ENCODE data around the gene BTBD10. TPM values are rescaled to one million over a fixed set of nuclear protein-coding genes. Genes with fewer than 3 reads are reported as not detected.

BTBD10 gene
- total RNA-seq, 1 donor from 2014 or later = 91.3 TPM

GRCh38 chr11:13473013-13473722, 10.1 kb upstream of the BTBD10 start:
- no peaks in the 10 kb centered on the region for H3K36me3 ChIP-seq (ENCODE audit: control insufficient read depth in 3 of 3, insufficient read depth in 3 of 3, low read length in 3 of 3)
- H3K9ac ChIP-seq (ENCODE audit: low read depth in 1 of 3, low read length in 3 of 3) = no peak overlapping the region
- H3K9me3 ChIP-seq (ENCODE audit: control insufficient read depth in 3 of 3, low read length in 3 of 3) = no peaks in the 10 kb centered on the region
- H3K4me1 ChIP-seq (ENCODE audit: control insufficient read depth in 3 of 3, insufficient read depth in 3 of 3, low read length in 3 of 3) = no peaks in the 10 kb centered on the region
- no peak overlapping the region for H3K4me3 ChIP-seq (ENCODE audit: low read length in 3 of 3)
- H3K27me3 ChIP-seq (ENCODE audit: control insufficient read depth in 3 of 3, insufficient read depth in 3 of 3, low read length in 3 of 3) = peaks cover 0 to 4% (median 0%) of the 10 kb centered on the region in 3 donors
- no peak overlapping the region for H3K27ac ChIP-seq (ENCODE audit: low read depth, low read length)

- H3K9ac ChIP-seq (ENCODE audit: low read depth in 1 of 3, low read length in 3 of 3) = no peak overlapping the region
- peaks cover 2 to 4% (median 2%) of the 10 kb centered on the region in 3 donors for H3K4me1 ChIP-seq (ENCODE audit: control insufficient read depth in 3 of 3, insufficient read depth in 3 of 3, low read length in 3 of 3)
- H3K27ac ChIP-seq (ENCODE audit: low read depth, low read length) = no peak overlapping the region
- no peak overlapping the region for H3K4me3 ChIP-seq (ENCODE audit: low read length in 3 of 3)
- no peaks in the 10 kb centered on the region for H3K9me3 ChIP-seq (ENCODE audit: control insufficient read depth in 3 of 3, low read length in 3 of 3)
- H3K27me3 ChIP-seq (ENCODE audit: control insufficient read depth in 3 of 3, insufficient read depth in 3 of 3, low read length in 3 of 3) = peaks cover 0 to 4% (median 0%) of the 10 kb centered on the region in 3 donors
- H3K36me3 ChIP-seq (ENCODE audit: control insufficient read depth in 3 of 3, insufficient read depth in 3 of 3, low read length in 3 of 3) = no peaks in the 10 kb centered on the region
Measured at GRCh38 chr11:13468750-13469149, 5.7 kb upstream of the BTBD10 start.

- H3K9ac ChIP-seq (ENCODE audit: low read depth in 1 of 3, low read length in 3 of 3) = peak overlapping the region in 2 of 3 donors; percentile 18 to 58
- peaks cover 10 to 14% (median 12%) of the 10 kb centered on the region in 3 donors for H3K4me1 ChIP-seq (ENCODE audit: control insufficient read depth in 3 of 3, insufficient read depth in 3 of 3, low read length in 3 of 3)
- H3K9me3 ChIP-seq (ENCODE audit: control insufficient read depth in 3 of 3, low read length in 3 of 3) = no peaks in the 10 kb centered on the region
- H3K27me3 ChIP-seq (ENCODE audit: control insufficient read depth in 3 of 3, insufficient read depth in 3 of 3, low read length in 3 of 3) = peaks cover 0 to 4% (median 0%) of the 10 kb centered on the region in 3 donors
- H3K4me3 ChIP-seq (ENCODE audit: low read length in 3 of 3) = peak overlapping the region in 1 of 3 donors; percentile 38
- H3K36me3 ChIP-seq (ENCODE audit: control insufficient read depth in 3 of 3, insufficient read depth in 3 of 3, low read length in 3 of 3) = no peaks in the 10 kb centered on the region
- H3K27ac ChIP-seq (ENCODE audit: low read depth, low read length) = no peak overlapping the region
Measured at GRCh38 chr11:13465909-13466371, 2.9 kb upstream of the BTBD10 start.

- no peaks in the 10 kb centered on the region for H3K36me3 ChIP-seq (ENCODE audit: control insufficient read depth in 3 of 3, insufficient read depth in 3 of 3, low read length in 3 of 3)
- H3K4me3 ChIP-seq (ENCODE audit: low read length in 3 of 3) = peak overlapping the region; percentile 90 to 98 (median 93)
- H3K27me3 ChIP-seq (ENCODE audit: control insufficient read depth in 3 of 3, insufficient read depth in 3 of 3, low read length in 3 of 3) = no peaks in the 10 kb centered on the region
- no peaks in the 10 kb centered on the region for H3K9me3 ChIP-seq (ENCODE audit: control insufficient read depth in 3 of 3, low read length in 3 of 3)
- H3K27ac ChIP-seq (ENCODE audit: low read depth, low read length) = peak overlapping the region; percentile 82
- H3K4me1 ChIP-seq (ENCODE audit: control insufficient read depth in 3 of 3, insufficient read depth in 3 of 3, low read length in 3 of 3) = peaks cover 10 to 14% (median 12%) of the 10 kb centered on the region in 3 donors
- peak overlapping the region; percentile 86 to 90 (median 90) for H3K9ac ChIP-seq (ENCODE audit: low read depth in 1 of 3, low read length in 3 of 3)
Measured at GRCh38 chr11:13463779-13464290, 813 bp upstream of the BTBD10 start.

GRCh38 chr11:13462311-13462900, 616 bp downstream of the BTBD10 start:
- no peaks in the 10 kb centered on the region for H3K27me3 ChIP-seq (ENCODE audit: control insufficient read depth in 3 of 3, insufficient read depth in 3 of 3, low read length in 3 of 3)
- peak overlapping the region; percentile 79 to 90 (median 90) for H3K9ac ChIP-seq (ENCODE audit: low read depth in 1 of 3, low read length in 3 of 3)
- no peaks in the 10 kb centered on the region for H3K36me3 ChIP-seq (ENCODE audit: control insufficient read depth in 3 of 3, insufficient read depth in 3 of 3, low read length in 3 of 3)
- no peaks in the 10 kb centered on the region for H3K9me3 ChIP-seq (ENCODE audit: control insufficient read depth in 3 of 3, low read length in 3 of 3)
- peak overlapping the region; percentile 90 to 98 (median 93) for H3K4me3 ChIP-seq (ENCODE audit: low read length in 3 of 3)
- peak overlapping the region; percentile 82 for H3K27ac ChIP-seq (ENCODE audit: low read depth, low read length)
- H3K4me1 ChIP-seq (ENCODE audit: control insufficient read depth in 3 of 3, insufficient read depth in 3 of 3, low read length in 3 of 3) = peaks cover 10 to 14% (median 12%) of the 10 kb centered on the region in 3 donors

- Histone ChIP-seq H3K9ac (ENCODE audit: low read depth in 1 of 3, low read length in 3 of 3) (peak overlapping the region in 1 of 3 donors; percentile 15), H3K9me3 (ENCODE audit: control insufficient read depth in 3 of 3, low read length in 3 of 3) (no peaks in the 10 kb centered on the region), H3K36me3 (ENCODE audit: control insufficient read depth in 3 of 3, insufficient read depth in 3 of 3, low read length in 3 of 3) (no peaks in the 10 kb centered on the region), H3K27me3 (ENCODE audit: control insufficient read depth in 3 of 3, insufficient read depth in 3 of 3, low read length in 3 of 3) (no peaks in the 10 kb centered on the region), H3K4me3 (ENCODE audit: low read length in 3 of 3) (no peak overlapping the region), H3K27ac (ENCODE audit: low read depth, low read length) (no peak overlapping the region), H3K4me1 (ENCODE audit: control insufficient read depth in 3 of 3, insufficient read depth in 3 of 3, low read length in 3 of 3) (peaks cover 10 to 14% (median 12%) of the 10 kb centered on the region in 3 donors)
Measured at GRCh38 chr11:13461291-13461690, 1.7 kb downstream of the BTBD10 start.

GRCh38 chr11:13450832-13451397, 12.1 kb downstream of the BTBD10 start:
- H3K9ac ChIP-seq (ENCODE audit: low read depth in 1 of 3, low read length in 3 of 3) = no peak overlapping the region
- peaks cover 0 to 6% (median 6%) of the 10 kb centered on the region in 3 donors for H3K4me1 ChIP-seq (ENCODE audit: control insufficient read depth in 3 of 3, insufficient read depth in 3 of 3, low read length in 3 of 3)
- H3K36me3 ChIP-seq (ENCODE audit: control insufficient read depth in 3 of 3, insufficient read depth in 3 of 3, low read length in 3 of 3) = no peaks in the 10 kb centered on the region
- no peak overlapping the region for H3K4me3 ChIP-seq (ENCODE audit: low read length in 3 of 3)
- no peak overlapping the region for H3K27ac ChIP-seq (ENCODE audit: low read depth, low read length)
- no peaks in the 10 kb centered on the region for H3K9me3 ChIP-seq (ENCODE audit: control insufficient read depth in 3 of 3, low read length in 3 of 3)
- no peaks in the 10 kb centered on the region for H3K27me3 ChIP-seq (ENCODE audit: control insufficient read depth in 3 of 3, insufficient read depth in 3 of 3, low read length in 3 of 3)

GRCh38 chr11:13449522-13449921, 13.5 kb downstream of the BTBD10 start:
- no peaks in the 10 kb centered on the region for H3K27me3 ChIP-seq (ENCODE audit: control insufficient read depth in 3 of 3, insufficient read depth in 3 of 3, low read length in 3 of 3)
- no peaks in the 10 kb centered on the region for H3K36me3 ChIP-seq (ENCODE audit: control insufficient read depth in 3 of 3, insufficient read depth in 3 of 3, low read length in 3 of 3)
- no peak overlapping the region for H3K4me3 ChIP-seq (ENCODE audit: low read length in 3 of 3)
- H3K4me1 ChIP-seq (ENCODE audit: control insufficient read depth in 3 of 3, insufficient read depth in 3 of 3, low read length in 3 of 3) = peaks cover 0 to 6% (median 6%) of the 10 kb centered on the region in 3 donors
- no peaks in the 10 kb centered on the region for H3K9me3 ChIP-seq (ENCODE audit: control insufficient read depth in 3 of 3, low read length in 3 of 3)
- H3K9ac ChIP-seq (ENCODE audit: low read depth in 1 of 3, low read length in 3 of 3) = no peak overlapping the region
- H3K27ac ChIP-seq (ENCODE audit: low read depth, low read length) = no peak overlapping the region

- Histone ChIP-seq H3K4me3 (ENCODE audit: low read length in 3 of 3) (no peak overlapping the region), H3K36me3 (ENCODE audit: control insufficient read depth in 3 of 3, insufficient read depth in 3 of 3, low read length in 3 of 3) (no peaks in the 10 kb centered on the region), H3K27ac (ENCODE audit: low read depth, low read length) (no peak overlapping the region), H3K4me1 (ENCODE audit: control insufficient read depth in 3 of 3, insufficient read depth in 3 of 3, low read length in 3 of 3) (peaks cover 0 to 6% (median 6%) of the 10 kb centered on the region in 3 donors), H3K27me3 (ENCODE audit: control insufficient read depth in 3 of 3, insufficient read depth in 3 of 3, low read length in 3 of 3) (no peaks in the 10 kb centered on the region), H3K9ac (ENCODE audit: low read depth in 1 of 3, low read length in 3 of 3) (no peak overlapping the region), H3K9me3 (ENCODE audit: control insufficient read depth in 3 of 3, low read length in 3 of 3) (no peaks in the 10 kb centered on the region)
Measured at GRCh38 chr11:13448876-13449275, 14.1 kb downstream of the BTBD10 start.

- H3K36me3 ChIP-seq (ENCODE audit: control insufficient read depth in 3 of 3, insufficient read depth in 3 of 3, low read length in 3 of 3) = no peaks in the 10 kb centered on the region
- H3K4me3 ChIP-seq (ENCODE audit: low read length in 3 of 3) = no peak overlapping the region
- H3K9ac ChIP-seq (ENCODE audit: low read depth in 1 of 3, low read length in 3 of 3) = no peak overlapping the region
- H3K27ac ChIP-seq (ENCODE audit: low read depth, low read length) = no peak overlapping the region
- H3K4me1 ChIP-seq (ENCODE audit: control insufficient read depth in 3 of 3, insufficient read depth in 3 of 3, low read length in 3 of 3) = peaks cover 0 to 6% (median 6%) of the 10 kb centered on the region in 3 donors
- H3K27me3 ChIP-seq (ENCODE audit: control insufficient read depth in 3 of 3, insufficient read depth in 3 of 3, low read length in 3 of 3) = no peaks in the 10 kb centered on the region
- H3K9me3 ChIP-seq (ENCODE audit: control insufficient read depth in 3 of 3, low read length in 3 of 3) = no peaks in the 10 kb centered on the region
Measured at GRCh38 chr11:13446444-13446843, 16.6 kb downstream of the BTBD10 start.

Measured in skeletal muscle tissue (tissue), 4 donors.